ENCODE data around the gene HBE1. TPM values are rescaled to one million over a fixed set of nuclear protein-coding genes. Genes with fewer than 3 reads are reported as not detected.

HBE1 gene
- total and polyA plus RNA-seq, 9 of the 15 experiments (the other 6 are each of a cell fraction or from before 2014, with no cell fraction given): 612 to 10,250 (median 2,181) TPM

GRCh38 chr11:5234381-5234834, 35.3 kb downstream of the HBE1 start, which contains the start of gene HBD (continued):
- TF ChIP-seq, protein P1, sequence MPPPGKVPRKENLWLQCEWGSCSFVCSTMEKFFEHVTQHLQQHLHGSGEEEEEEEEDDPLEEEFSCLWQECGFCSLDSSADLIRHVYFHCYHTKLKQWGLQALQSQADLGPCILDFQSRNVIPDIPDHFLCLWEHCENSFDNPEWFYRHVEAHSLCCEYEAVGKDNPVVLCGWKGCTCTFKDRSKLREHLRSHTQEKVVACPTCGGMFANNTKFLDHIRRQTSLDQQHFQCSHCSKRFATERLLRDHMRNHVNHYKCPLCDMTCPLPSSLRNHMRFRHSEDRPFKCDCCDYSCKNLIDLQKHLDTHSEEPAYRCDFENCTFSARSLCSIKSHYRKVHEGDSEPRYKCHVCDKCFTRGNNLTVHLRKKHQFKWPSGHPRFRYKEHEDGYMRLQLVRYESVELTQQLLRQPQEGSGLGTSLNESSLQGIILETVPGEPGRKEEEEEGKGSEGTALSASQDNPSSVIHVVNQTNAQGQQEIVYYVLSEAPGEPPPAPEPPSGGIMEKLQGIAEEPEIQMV (tag; conservative IDR thresholded peaks at IDR 0.05; ENCODE audit: low read depth): no peak
- TF ChIP-seq FOS (IDR thresholded peaks at IDR 0.05; ENCODE audit: extremely low read depth, insufficient read length) (no peak), CHD4 (IDR thresholded peaks at IDR 0.05; ENCODE audit: insufficient read depth, insufficient replicate concordance, low read depth, low read length, poor library complexity, severe bottlenecking) (no peak), NR4A1 (CRISPR knock-in tag; IDR thresholded peaks at IDR 0.05) (no peak), NR4A1 (tag; IDR thresholded peaks at IDR 0.05) (no peak), ADNP (tag; IDR thresholded peaks at IDR 0.05) (no peak), BMI1 (IDR thresholded peaks at IDR 0.05; ENCODE audit: low read length) (no peak), CBX1 (IDR thresholded peaks at IDR 0.05; ENCODE audit: low read depth) (no peak), IRF1 (CRISPR knock-in tag; IDR thresholded peaks at IDR 0.05; ENCODE audit: borderline replicate concordance) (no peak), NFIX (CRISPR knock-in tag; IDR thresholded peaks at IDR 0.05; ENCODE audit: low read depth) (no peak), ZNF699 (CRISPR knock-in tag; IDR thresholded peaks at IDR 0.05; ENCODE audit: insufficient replicate concordance) (no peak), DACH1 (IDR thresholded peaks at IDR 0.05; ENCODE audit: partially characterized antibody) (no peak), ZNF316 (IDR thresholded peaks at IDR 0.05) (no peak), GATA2 (CRISPR knock-in tag; IDR thresholded peaks at IDR 0.05) (peak; percentile 83), TGIF2 (CRISPR knock-in tag; IDR thresholded peaks at IDR 0.05) (no peak), TRIM24 (IDR thresholded peaks at IDR 0.05) (no peak), HDGF (IDR thresholded peaks at IDR 0.05) (no peak), NR2F6 (CRISPR knock-in tag; IDR thresholded peaks at IDR 0.05) (no peak), GATAD2A (IDR thresholded peaks at IDR 0.05) (no peak)
- TF ChIP-seq, protein P2, sequence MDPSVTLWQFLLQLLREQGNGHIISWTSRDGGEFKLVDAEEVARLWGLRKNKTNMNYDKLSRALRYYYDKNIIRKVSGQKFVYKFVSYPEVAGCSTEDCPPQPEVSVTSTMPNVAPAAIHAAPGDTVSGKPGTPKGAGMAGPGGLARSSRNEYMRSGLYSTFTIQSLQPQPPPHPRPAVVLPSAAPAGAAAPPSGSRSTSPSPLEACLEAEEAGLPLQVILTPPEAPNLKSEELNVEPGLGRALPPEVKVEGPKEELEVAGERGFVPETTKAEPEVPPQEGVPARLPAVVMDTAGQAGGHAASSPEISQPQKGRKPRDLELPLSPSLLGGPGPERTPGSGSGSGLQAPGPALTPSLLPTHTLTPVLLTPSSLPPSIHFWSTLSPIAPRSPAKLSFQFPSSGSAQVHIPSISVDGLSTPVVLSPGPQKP (CRISPR knock-in tag; IDR thresholded peaks at IDR 0.05): no peak
- TF ChIP-seq, protein P3, sequence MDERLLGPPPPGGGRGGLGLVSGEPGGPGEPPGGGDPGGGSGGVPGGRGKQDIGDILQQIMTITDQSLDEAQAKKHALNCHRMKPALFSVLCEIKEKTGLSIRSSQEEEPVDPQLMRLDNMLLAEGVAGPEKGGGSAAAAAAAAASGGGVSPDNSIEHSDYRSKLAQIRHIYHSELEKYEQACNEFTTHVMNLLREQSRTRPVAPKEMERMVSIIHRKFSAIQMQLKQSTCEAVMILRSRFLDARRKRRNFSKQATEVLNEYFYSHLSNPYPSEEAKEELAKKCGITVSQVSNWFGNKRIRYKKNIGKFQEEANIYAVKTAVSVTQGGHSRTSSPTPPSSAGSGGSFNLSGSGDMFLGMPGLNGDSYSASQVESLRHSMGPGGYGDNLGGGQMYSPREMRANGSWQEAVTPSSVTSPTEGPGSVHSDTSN (CRISPR knock-in tag; IDR thresholded peaks at IDR 0.05; ENCODE audit: low read depth): no peak
- TF ChIP-seq, protein P3 (tag; conservative IDR thresholded peaks at IDR 0.05; ENCODE audit: low read depth): peak; percentile 81
- TF ChIP-seq, protein P4, sequence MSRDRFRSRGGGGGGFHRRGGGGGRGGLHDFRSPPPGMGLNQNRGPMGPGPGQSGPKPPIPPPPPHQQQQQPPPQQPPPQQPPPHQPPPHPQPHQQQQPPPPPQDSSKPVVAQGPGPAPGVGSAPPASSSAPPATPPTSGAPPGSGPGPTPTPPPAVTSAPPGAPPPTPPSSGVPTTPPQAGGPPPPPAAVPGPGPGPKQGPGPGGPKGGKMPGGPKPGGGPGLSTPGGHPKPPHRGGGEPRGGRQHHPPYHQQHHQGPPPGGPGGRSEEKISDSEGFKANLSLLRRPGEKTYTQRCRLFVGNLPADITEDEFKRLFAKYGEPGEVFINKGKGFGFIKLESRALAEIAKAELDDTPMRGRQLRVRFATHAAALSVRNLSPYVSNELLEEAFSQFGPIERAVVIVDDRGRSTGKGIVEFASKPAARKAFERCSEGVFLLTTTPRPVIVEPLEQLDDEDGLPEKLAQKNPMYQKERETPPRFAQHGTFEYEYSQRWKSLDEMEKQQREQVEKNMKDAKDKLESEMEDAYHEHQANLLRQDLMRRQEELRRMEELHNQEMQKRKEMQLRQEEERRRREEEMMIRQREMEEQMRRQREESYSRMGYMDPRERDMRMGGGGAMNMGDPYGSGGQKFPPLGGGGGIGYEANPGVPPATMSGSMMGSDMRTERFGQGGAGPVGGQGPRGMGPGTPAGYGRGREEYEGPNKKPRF (IDR thresholded peaks at IDR 0.05; ENCODE audit: low read depth, low read length): no peak

All from K562 (cell line).